ENCODE measurements around the gene AUH.

- TF ChIP-seq SP1 (IDR thresholded peaks at IDR 0.05; ENCODE audit: low read depth) (no peak), CTCF (IDR thresholded peaks at IDR 0.05 in 2 of 3, conservative IDR thresholded peaks at IDR 0.05 in 1 of 3; ENCODE audit: borderline replicate concordance in 1 of 3, insufficient read depth in 1 of 3, low read depth in 2 of 3, low read length in 2 of 3) (no peak), POLR2AphosphoS5 (IDR thresholded peaks at IDR 0.05; ENCODE audit: low read depth, low read length) (no peak), SIN3A (IDR thresholded peaks at IDR 0.05; ENCODE audit: low read depth) (no peak), RAD21 (IDR thresholded peaks at IDR 0.05; ENCODE audit: low read depth) (no peak), POLR2A (IDR thresholded peaks at IDR 0.05; ENCODE audit: borderline replicate concordance, extremely low read depth, insufficient read depth, insufficient read length) (no peak), SRF (IDR thresholded peaks at IDR 0.05; ENCODE audit: low read depth) (no peak)
Observed at GRCh38 chr9:91212596-91213243, 149.0 kb downstream of the AUH start.

Data from HCT116 (cell line).